ENCODE measurements around the gene PLCD3. TPM values are rescaled to one million over a fixed set of nuclear protein-coding genes. Genes with fewer than 3 reads are reported as not detected.

The PLCD3 gene
- polyA plus RNA-seq, 1 donor (not counting 4 experiments of a cell fraction or from before 2014, with no cell fraction given) = 53.3 TPM

DNA sequence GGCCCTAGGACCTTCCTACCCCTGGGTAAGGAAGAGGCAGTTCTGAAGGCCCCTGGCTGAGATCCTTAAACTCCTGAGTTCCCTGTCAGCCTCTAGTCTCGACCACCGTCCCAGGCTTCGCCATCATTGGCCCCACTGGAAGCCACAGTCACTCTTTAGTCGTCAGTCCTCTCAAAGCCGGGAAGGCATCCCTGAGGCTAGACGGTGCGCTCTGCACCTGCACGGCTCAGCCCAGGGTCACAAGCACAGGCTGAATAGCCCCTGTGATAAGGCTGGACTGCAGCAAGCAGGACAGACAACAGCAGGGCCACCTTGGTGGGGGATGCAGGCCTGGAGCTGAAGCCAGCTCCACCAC is 12.7 kb upstream of the PLCD3 start:
- TF ChIP-seq, protein P1, sequence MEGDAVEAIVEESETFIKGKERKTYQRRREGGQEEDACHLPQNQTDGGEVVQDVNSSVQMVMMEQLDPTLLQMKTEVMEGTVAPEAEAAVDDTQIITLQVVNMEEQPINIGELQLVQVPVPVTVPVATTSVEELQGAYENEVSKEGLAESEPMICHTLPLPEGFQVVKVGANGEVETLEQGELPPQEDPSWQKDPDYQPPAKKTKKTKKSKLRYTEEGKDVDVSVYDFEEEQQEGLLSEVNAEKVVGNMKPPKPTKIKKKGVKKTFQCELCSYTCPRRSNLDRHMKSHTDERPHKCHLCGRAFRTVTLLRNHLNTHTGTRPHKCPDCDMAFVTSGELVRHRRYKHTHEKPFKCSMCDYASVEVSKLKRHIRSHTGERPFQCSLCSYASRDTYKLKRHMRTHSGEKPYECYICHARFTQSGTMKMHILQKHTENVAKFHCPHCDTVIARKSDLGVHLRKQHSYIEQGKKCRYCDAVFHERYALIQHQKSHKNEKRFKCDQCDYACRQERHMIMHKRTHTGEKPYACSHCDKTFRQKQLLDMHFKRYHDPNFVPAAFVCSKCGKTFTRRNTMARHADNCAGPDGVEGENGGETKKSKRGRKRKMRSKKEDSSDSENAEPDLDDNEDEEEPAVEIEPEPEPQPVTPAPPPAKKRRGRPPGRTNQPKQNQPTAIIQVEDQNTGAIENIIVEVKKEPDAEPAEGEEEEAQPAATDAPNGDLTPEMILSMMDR (optimal IDR thresholded peaks at IDR 0.05 in 1 of 3, IDR thresholded peaks at IDR 0.05 in 1 of 3, conservative IDR thresholded peaks at IDR 0.05 in 1 of 3; ENCODE audit: extremely low read depth in 1 of 3, insufficient read depth in 2 of 3, low read length in 3 of 3) = no peak
- no peak for TF ChIP-seq EZH2 (IDR thresholded peaks at IDR 0.05; ENCODE audit: low read length)
- Histone ChIP-seq H3K27ac (ENCODE audit: control insufficient read depth, insufficient read depth, low read length) (no peak overlapping the region), H3K36me3 (ENCODE audit: control insufficient read depth in 2 of 2, extremely low read depth in 1 of 2, insufficient read depth in 2 of 2, low read length in 2 of 2) (no peaks in the 10 kb centered on the region), H3K9me3 (ENCODE audit: control insufficient read depth, low read depth, low read length) (no peaks in the 10 kb centered on the region), H3K27me3 (ENCODE audit: control insufficient read depth, extremely low read depth, insufficient read depth, low read length) (no peaks in the 10 kb centered on the region), H3K79me2 (ENCODE audit: control insufficient read depth, insufficient read depth, low read length) (peaks cover 16% of the 10 kb centered on the region), H3K9me1 (ENCODE audit: control insufficient read depth, extremely low read depth, insufficient read depth, low read length) (no peaks in the 10 kb centered on the region), H3K4me3 (ENCODE audit: control insufficient read depth in 2 of 3, extremely low read depth in 1 of 3, insufficient read depth in 2 of 3, low read depth in 1 of 3, low read length in 3 of 3) (peak overlapping the region in 1 of 3 experiments; percentile 60), H3K4me1 (ENCODE audit: control insufficient read depth, extremely low read depth, insufficient read depth, low read length) (peaks cover 27% of the 10 kb centered on the region), H2AFZ (ENCODE audit: control insufficient read depth, low read length) (peak overlapping the region; percentile 63), H3K9ac (ENCODE audit: control insufficient read depth, extremely low read depth, insufficient read depth, low read length) (peak overlapping the region; percentile 79), H3K4me2 (ENCODE audit: control insufficient read depth, extremely low read depth, insufficient read depth, low read depth, low read length) (peak overlapping the region; percentile 87), H4K20me1 (ENCODE audit: control insufficient read depth, extremely low read depth, insufficient read depth, low read length) (peaks cover 4% of the 10 kb centered on the region)
- no peak for FAIRE-seq
- dilution Hi-C loops (cut with MboI; ENCODE audit: extremely low pct_ligation_motif_present, low sequenced_read_pairs) = no loop called here
- DNase-seq (ENCODE audit: low read depth, low spot score) = no peak

DNA sequence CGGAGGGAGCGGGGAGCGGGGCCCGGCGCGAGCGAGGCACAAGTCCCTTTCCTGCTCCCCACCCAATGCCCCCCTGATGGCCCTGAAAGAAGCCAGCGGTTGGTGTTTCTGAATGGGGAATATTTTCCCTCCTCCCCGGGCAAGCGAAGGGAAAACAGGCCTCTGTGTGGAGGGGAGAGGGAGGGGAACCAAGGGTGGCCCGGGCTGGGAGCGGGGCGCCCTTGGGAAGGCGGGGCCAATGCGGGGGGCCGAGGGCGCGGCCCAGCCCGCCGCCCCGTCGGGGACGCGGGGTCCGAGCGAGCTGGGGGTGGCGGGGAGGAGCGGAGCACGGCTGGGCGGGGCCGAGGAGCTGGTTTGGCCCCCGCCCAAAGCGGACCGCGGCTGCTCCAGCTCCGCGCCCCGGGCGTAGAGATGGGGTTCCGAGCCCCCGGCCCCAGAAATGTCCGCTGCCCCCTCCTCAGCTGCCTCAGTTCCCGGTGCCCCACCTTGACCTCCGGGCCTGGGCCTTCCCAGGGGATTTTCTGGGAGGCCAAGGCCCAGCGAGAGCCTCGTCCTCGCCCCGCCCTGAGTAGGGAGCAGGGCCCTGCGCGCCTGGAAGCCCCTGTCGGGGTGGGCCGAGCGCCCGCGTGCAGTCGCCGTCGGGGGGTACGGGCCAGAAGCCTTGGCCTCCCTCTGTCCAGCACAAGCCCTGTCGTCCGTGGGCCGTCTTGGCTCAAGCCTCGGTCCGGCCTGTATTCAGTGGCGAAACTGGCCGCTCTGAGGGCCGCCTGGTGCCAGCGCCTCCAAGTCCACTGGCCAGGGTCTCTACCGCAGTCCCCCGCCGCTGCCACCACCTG is 12.1 kb upstream of the PLCD3 start:
- TF ChIP-seq EZH2 (IDR thresholded peaks at IDR 0.05; ENCODE audit: low read length) = no peak
- TF ChIP-seq, protein P1 (optimal IDR thresholded peaks at IDR 0.05 in 1 of 3, IDR thresholded peaks at IDR 0.05 in 1 of 3, conservative IDR thresholded peaks at IDR 0.05 in 1 of 3; ENCODE audit: extremely low read depth in 1 of 3, insufficient read depth in 2 of 3, low read length in 3 of 3) = no peak
- Histone ChIP-seq H4K20me1 (ENCODE audit: control insufficient read depth, extremely low read depth, insufficient read depth, low read length) (no peaks in the 10 kb centered on the region), H3K36me3 (ENCODE audit: control insufficient read depth in 2 of 2, extremely low read depth in 1 of 2, insufficient read depth in 2 of 2, low read length in 2 of 2) (no peaks in the 10 kb centered on the region), H3K9me1 (ENCODE audit: control insufficient read depth, extremely low read depth, insufficient read depth, low read length) (no peaks in the 10 kb centered on the region), H2AFZ (ENCODE audit: control insufficient read depth, low read length) (peak overlapping the region; percentile 67), H3K27ac (ENCODE audit: control insufficient read depth, insufficient read depth, low read length) (peak overlapping the region; percentile 61), H3K27me3 (ENCODE audit: control insufficient read depth, extremely low read depth, insufficient read depth, low read length) (no peaks in the 10 kb centered on the region), H3K4me3 (ENCODE audit: control insufficient read depth in 2 of 3, extremely low read depth in 1 of 3, insufficient read depth in 2 of 3, low read depth in 1 of 3, low read length in 3 of 3) (peak overlapping the region in 2 of 3 experiments; percentile 58 to 60), H3K9me3 (ENCODE audit: control insufficient read depth, low read depth, low read length) (no peaks in the 10 kb centered on the region), H3K4me2 (ENCODE audit: control insufficient read depth, extremely low read depth, insufficient read depth, low read depth, low read length) (peak overlapping the region; percentile 87), H3K79me2 (ENCODE audit: control insufficient read depth, insufficient read depth, low read length) (peaks cover 10% of the 10 kb centered on the region), H3K9ac (ENCODE audit: control insufficient read depth, extremely low read depth, insufficient read depth, low read length) (peak overlapping the region; percentile 79), H3K4me1 (ENCODE audit: control insufficient read depth, extremely low read depth, insufficient read depth, low read length) (peaks cover 27% of the 10 kb centered on the region)
- FAIRE-seq (no peak), DNase-seq (ENCODE audit: low read depth, low spot score) (no peak)
- dilution Hi-C loops (cut with MboI; ENCODE audit: extremely low pct_ligation_motif_present, low sequenced_read_pairs) = no loop called here
